GM21360 (cell line): ENCODE results near the gene LHFPL3.

Experiments used
- ATAC-seq: cut with Tn5 transposase; IDR thresholded peaks from one replicate; pipeline ENCODE4 v1.9.1; 2021; ENCODE audit warnings: mild to moderate bottlenecking, moderate library complexity; ENCODE audit not compliant: unreplicated experiment

LHFPL3 gene

GRCh38 chr7:104794154-104794553 is 465.8 kb downstream of the LHFPL3 start:
- no peak for ATAC-seq

GRCh38 chr7:104794589-104794988 is 466.2 kb downstream of the LHFPL3 start:
- ATAC-seq: no peak

- ATAC-seq: no peak
Observed at GRCh38 chr7:104795086-104795485, 466.7 kb downstream of the LHFPL3 start.

- no peak for ATAC-seq
Observed at GRCh38 chr7:104795616-104796398, 467.4 kb downstream of the LHFPL3 start.

GRCh38 chr7:104800307-104800706 is 471.9 kb downstream of the LHFPL3 start:
- ATAC-seq: no peak

- no peak for ATAC-seq
Observed at GRCh38 chr7:104801022-104801421, 472.6 kb downstream of the LHFPL3 start.

GRCh38 chr7:104803931-104804330 is 475.5 kb downstream of the LHFPL3 start:
- ATAC-seq: no peak

GRCh38 chr7:104804696-104805095 is 476.3 kb downstream of the LHFPL3 start:
- ATAC-seq: no peak

GRCh38 chr7:104805449-104806317 is 477.3 kb downstream of the LHFPL3 start:
- no peak for ATAC-seq

- ATAC-seq: no peak
Observed at GRCh38 chr7:104807671-104808070, 479.3 kb downstream of the LHFPL3 start.

- ATAC-seq: no peak
Observed at GRCh38 chr7:104809906-104810305, 481.5 kb downstream of the LHFPL3 start.

GRCh38 chr7:104814126-104814525 is 485.7 kb downstream of the LHFPL3 start:
- no peak for ATAC-seq

- no peak for ATAC-seq
Observed at GRCh38 chr7:104814671-104815400, 486.4 kb downstream of the LHFPL3 start.

GRCh38 chr7:104816537-104816936 is 488.1 kb downstream of the LHFPL3 start:
- ATAC-seq: no peak

GRCh38 chr7:104818961-104819880 is 490.8 kb downstream of the LHFPL3 start:
- no peak for ATAC-seq

- ATAC-seq: no peak
Observed at GRCh38 chr7:104820836-104821535, 492.6 kb downstream of the LHFPL3 start.

GRCh38 chr7:104823177-104823576 is 494.8 kb downstream of the LHFPL3 start:
- no peak for ATAC-seq

- ATAC-seq: no peak
Observed at GRCh38 chr7:104825099-104825498, 496.7 kb downstream of the LHFPL3 start.

- ATAC-seq: no peak
Observed at GRCh38 chr7:104826135-104826534, 497.7 kb downstream of the LHFPL3 start.

GRCh38 chr7:104836976-104837375 is 508.6 kb downstream of the LHFPL3 start:
- no peak for ATAC-seq
